Ureter (tissue), 1 donor: ENCODE results near the gene ZXDA. TPM values are rescaled to one million over a fixed set of nuclear protein-coding genes. Genes with fewer than 3 reads are reported as not detected.

Source experiments
- total RNA-seq: library from RNA; stranded (reverse); gene quantifications from one replicate; pipeline ENCODE4 v1.2.4, GENCODE V29; 2023
- donor health status: DM: yes; HTN: yes; CAD: no.

The ZXDA gene
- total RNA-seq, 1 donor from 2014 or later, result 6.7 TPM

Other genes with a start within 250 kb of the ZXDA start
- gene NLRP2B, start 230.2 kb downstream of the ZXDA start, total RNA-seq, result 0.16 TPM